ENCODE data around the gene P2RY11.

The P2RY11 gene

DNA sequence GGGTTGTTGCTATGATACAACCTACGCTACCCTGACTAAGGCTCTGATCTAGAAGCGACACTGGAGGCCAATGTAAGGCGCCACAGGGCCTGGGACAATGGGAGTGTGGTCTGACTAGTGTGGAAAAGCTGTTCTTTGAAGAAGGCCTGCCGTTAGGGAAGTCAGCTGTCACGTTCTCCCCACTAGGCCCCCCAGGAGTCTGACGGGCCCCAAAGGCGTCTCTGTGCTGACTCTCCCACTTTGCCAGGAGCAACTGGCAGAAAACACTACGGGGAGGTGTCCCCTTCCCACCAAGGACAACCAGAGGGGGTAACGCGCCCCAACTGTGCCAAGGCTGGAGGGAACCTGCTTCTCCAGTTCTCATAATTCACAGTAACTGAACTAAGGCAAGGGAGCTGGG, 33.5 kb downstream of the P2RY11 start:
- Histone ChIP-seq H3K9ac (ENCODE audit: low read length) (no peak overlapping the region), H4K20me1 (ENCODE audit: low read depth, low read length) (no peaks in the 10 kb centered on the region; the same call in 1 of the 2 replicates), H3K36me3 (ENCODE audit: low read length) (peaks cover 56% of the 10 kb centered on the region; the same call in 1 of the 2 replicates), H3K4me3 (ENCODE audit: insufficient read depth, low read length, poor library complexity, severe bottlenecking) (no peak overlapping the region), H3K79me2 (ENCODE audit: insufficient read depth, low read length) (0 out of 2 replicates have a peak, but pooled peaks cover 4% of the 10 kb centered on the region), H3F3A (ENCODE audit: insufficient read depth) (no peaks in the 10 kb centered on the region), H3K9me3 (ENCODE audit: insufficient read depth, low read length) (no peaks in the 10 kb centered on the region), H3K27me3 (ENCODE audit: low read length) (no peaks in the 10 kb centered on the region), H2AFZ (ENCODE audit: low read depth, low read length, severe bottlenecking) (no peak overlapping the region), H3K27ac (ENCODE audit: low read depth, low read length) (no peak overlapping the region), H3K9me2 (replicated peaks; ENCODE audit: insufficient read depth, low read length) (no peaks in the 10 kb centered on the region), H3K4me2 (ENCODE audit: low read depth, low read length, poor library complexity, severe bottlenecking) (no peak overlapping the region)
- no peak for TF ChIP-seq EZH2phosphoT487 (conservative IDR thresholded peaks at IDR 0.05; ENCODE audit: low read length)
- TF ChIP-seq, protein P1, sequence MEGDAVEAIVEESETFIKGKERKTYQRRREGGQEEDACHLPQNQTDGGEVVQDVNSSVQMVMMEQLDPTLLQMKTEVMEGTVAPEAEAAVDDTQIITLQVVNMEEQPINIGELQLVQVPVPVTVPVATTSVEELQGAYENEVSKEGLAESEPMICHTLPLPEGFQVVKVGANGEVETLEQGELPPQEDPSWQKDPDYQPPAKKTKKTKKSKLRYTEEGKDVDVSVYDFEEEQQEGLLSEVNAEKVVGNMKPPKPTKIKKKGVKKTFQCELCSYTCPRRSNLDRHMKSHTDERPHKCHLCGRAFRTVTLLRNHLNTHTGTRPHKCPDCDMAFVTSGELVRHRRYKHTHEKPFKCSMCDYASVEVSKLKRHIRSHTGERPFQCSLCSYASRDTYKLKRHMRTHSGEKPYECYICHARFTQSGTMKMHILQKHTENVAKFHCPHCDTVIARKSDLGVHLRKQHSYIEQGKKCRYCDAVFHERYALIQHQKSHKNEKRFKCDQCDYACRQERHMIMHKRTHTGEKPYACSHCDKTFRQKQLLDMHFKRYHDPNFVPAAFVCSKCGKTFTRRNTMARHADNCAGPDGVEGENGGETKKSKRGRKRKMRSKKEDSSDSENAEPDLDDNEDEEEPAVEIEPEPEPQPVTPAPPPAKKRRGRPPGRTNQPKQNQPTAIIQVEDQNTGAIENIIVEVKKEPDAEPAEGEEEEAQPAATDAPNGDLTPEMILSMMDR (IDR thresholded peaks at IDR 0.05; ENCODE audit: insufficient read depth, low read length, poor library complexity, severe bottlenecking): no peak

DNA sequence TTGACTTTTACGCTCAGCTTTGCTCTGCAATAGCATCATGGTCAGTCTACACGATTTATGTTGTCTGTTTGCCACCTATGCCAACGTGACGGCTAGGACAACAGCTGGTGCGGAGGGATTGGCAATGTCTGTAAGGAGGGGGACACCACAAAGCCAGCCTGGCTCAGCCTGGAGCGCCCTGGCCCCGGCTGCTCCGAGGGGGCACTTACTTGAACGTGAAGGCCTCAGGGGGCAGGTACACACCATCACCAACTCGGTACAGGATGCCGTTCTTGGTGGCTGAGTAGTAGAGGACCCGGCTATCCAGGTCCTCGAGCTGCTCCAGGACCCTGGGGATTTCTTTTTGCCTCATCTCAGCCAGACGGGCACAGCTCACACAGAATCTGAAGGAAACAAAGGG, 34.6 kb downstream of the P2RY11 start:
- Histone ChIP-seq H3K9me2 (replicated peaks; ENCODE audit: insufficient read depth, low read length) (no peaks in the 10 kb centered on the region), H3K79me2 (ENCODE audit: insufficient read depth, low read length) (0 out of 2 replicates have a peak, but pooled peaks cover 6% of the 10 kb centered on the region), H3F3A (ENCODE audit: insufficient read depth) (no peaks in the 10 kb centered on the region)

DNA sequence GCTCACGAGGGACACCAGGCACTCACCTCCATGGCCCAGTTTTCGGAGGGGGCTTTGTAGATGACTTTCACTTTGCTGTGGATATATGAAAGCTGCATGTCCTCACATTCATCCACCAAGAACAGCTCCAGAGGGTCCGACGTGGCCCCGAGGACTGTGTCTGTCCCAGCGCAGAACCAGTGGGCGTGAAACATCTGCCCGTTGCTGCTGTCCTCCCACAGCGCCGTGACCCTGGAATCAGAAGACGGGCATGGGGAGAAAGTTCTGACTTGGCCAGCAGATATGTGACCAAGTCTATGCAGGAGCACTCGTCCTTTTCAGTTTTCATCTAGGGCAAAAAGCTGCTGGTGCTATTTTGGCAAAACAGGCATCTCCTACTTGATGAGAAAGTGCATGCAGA, 37.9 kb downstream of the P2RY11 start:
- Histone ChIP-seq H3K27me3 (ENCODE audit: low read length) (no peaks in the 10 kb centered on the region), H3K4me3 (ENCODE audit: insufficient read depth, low read length, poor library complexity, severe bottlenecking) (no peak overlapping the region)

More for the DNA sequence above, 34.6 kb downstream of the P2RY11 start:
- H3K4me3 ChIP-seq (ENCODE audit: insufficient read depth, low read length, poor library complexity, severe bottlenecking): no peak overlapping the region
- no peaks in the 10 kb centered on the region; the same call in 1 of the 2 replicates for H4K20me1 ChIP-seq (ENCODE audit: low read depth, low read length)
- no peak overlapping the region for H3K4me2 ChIP-seq (ENCODE audit: low read depth, low read length, poor library complexity, severe bottlenecking)
- no peaks in the 10 kb centered on the region for H3K27me3 ChIP-seq (ENCODE audit: low read length)
- peaks cover 55% of the 10 kb centered on the region; the same call in 1 of the 2 replicates for H3K36me3 ChIP-seq (ENCODE audit: low read length)
- TF ChIP-seq EZH2phosphoT487 (conservative IDR thresholded peaks at IDR 0.05; ENCODE audit: low read length): no peak
- TF ChIP-seq, protein P1 (IDR thresholded peaks at IDR 0.05; ENCODE audit: insufficient read depth, low read length, poor library complexity, severe bottlenecking): no peak
- H2AFZ ChIP-seq (ENCODE audit: low read depth, low read length, severe bottlenecking): no peak overlapping the region
- no peaks in the 10 kb centered on the region for H3K9me3 ChIP-seq (ENCODE audit: insufficient read depth, low read length)
- H3K27ac ChIP-seq (ENCODE audit: low read depth, low read length): no peak overlapping the region
- H3K9ac ChIP-seq (ENCODE audit: low read length): no peak overlapping the region

More for the DNA sequence above, 37.9 kb downstream of the P2RY11 start:
- no peaks in the 10 kb centered on the region for H3F3A ChIP-seq (ENCODE audit: insufficient read depth)
- H3K4me2 ChIP-seq (ENCODE audit: low read depth, low read length, poor library complexity, severe bottlenecking): no peak overlapping the region
- H4K20me1 ChIP-seq (ENCODE audit: low read depth, low read length): no peaks in the 10 kb centered on the region; the same call in 1 of the 2 replicates
- no peaks in the 10 kb centered on the region for H3K9me3 ChIP-seq (ENCODE audit: insufficient read depth, low read length)
- TF ChIP-seq EZH2phosphoT487 (conservative IDR thresholded peaks at IDR 0.05; ENCODE audit: low read length): no peak
- TF ChIP-seq, protein P1 (IDR thresholded peaks at IDR 0.05; ENCODE audit: insufficient read depth, low read length, poor library complexity, severe bottlenecking): no peak
- H3K9ac ChIP-seq (ENCODE audit: low read length): no peak overlapping the region
- H3K9me2 ChIP-seq (replicated peaks; ENCODE audit: insufficient read depth, low read length): no peaks in the 10 kb centered on the region
- H2AFZ ChIP-seq (ENCODE audit: low read depth, low read length, severe bottlenecking): no peak overlapping the region
- H3K27ac ChIP-seq (ENCODE audit: low read depth, low read length): no peak overlapping the region
- H3K79me2 ChIP-seq (ENCODE audit: insufficient read depth, low read length): peaks cover 15% of the 10 kb centered on the region; the same call in 1 of the 2 replicates
- H3K36me3 ChIP-seq (ENCODE audit: low read length): peaks cover 54% of the 10 kb centered on the region; the same call in 1 of the 2 replicates
